HG03354 (cell line): ENCODE data around the gene PLA2G12A.
"Not testable (repeated sequence)": the region's sequence is repeated elsewhere in the genome, so short reads cannot be mapped to it uniquely, and the experiment has no call there.

Experiments used
- ATAC-seq: cut with Tn5 transposase; IDR thresholded peaks from one replicate; pipeline ENCODE4 v1.9.1; 2021; ENCODE audit warnings: mild to moderate bottlenecking; ENCODE audit not compliant: unreplicated experiment, poor library complexity, severe bottlenecking

Gene PLA2G12A

DNA sequence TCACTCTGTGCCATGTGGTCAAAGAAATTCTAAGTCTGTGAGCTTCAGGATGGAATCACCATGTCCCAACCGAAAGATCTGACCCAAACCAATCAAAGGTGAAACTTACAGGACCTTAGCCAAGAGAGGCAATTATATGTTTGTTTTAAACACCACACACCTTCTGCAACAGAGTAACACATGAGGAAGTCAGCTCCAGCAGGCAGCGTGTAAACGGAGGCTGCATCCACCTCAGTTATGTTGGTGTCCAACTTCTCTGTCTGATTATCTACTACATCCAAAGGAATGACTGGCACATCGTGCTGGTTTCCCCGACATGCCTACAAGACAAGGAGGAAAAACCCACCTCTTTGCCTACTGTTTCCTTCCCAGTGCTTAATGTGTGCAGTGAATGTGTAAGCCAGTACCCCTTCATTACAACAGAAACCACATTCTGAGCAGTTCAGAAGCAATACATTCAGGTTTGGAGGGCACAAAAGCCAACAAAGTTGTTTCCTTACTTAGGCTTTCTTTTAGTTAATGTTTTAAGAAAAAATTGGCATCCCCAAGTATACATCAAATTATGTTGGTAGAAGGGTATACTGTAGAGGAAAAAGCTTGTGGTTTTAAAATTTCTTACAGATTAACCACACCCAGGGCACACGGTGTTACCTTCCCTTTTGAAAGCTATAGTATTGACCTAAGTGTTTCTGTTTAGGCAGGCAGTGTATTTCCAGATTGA is 39.0 kb downstream of the PLA2G12A start:
- ATAC-seq = peak; percentile 93

DNA sequence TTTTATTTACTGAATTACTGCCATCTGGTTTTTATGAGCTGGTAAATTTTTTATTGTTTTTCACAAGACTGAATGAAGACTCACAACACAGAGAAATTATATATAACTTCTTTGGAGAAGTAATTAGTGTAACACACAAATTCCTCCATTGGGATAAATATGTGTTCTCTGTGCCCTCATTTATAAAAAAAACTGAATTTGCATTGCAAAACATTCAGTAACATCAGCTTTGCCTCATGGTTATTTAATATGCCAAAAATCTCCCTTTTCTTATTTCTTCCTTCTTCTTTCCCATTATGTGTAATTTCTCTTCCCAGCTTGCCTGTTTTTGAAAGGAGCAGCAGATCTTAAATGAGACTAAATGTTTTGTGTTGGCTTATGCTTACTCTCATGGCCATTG is 45.1 kb downstream of the PLA2G12A start:
- no peak for ATAC-seq

DNA sequence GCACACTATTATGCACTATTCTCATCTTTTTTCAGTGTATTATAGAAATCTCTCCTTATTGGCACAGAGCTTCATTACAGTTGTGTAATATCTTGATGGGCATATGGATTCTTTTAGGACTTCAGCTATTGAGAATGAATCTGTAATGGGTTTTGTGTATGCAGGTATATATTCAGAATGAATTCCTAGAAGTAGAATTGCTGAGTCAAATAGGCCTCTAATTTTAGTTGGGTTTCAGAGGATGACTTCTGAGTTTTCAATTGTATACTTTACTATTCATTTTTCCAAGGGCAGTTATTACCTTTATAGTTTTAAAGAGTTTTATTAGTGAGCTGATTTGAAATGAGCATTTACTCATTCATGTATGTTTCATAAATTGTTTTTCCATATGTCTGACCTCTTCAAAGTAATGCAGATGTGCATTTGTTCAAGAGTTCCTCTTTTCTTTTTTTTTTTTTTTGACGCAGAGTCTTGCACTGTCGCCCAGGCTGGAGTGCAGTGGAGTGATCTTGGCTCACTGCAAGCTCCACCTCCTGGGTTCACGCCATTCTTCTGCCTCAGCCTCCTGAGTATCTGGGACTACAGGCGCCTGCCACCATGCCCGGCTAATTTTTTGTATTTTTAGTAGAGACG is 46.1 kb downstream of the PLA2G12A start:
- ATAC-seq = no peak

DNA sequence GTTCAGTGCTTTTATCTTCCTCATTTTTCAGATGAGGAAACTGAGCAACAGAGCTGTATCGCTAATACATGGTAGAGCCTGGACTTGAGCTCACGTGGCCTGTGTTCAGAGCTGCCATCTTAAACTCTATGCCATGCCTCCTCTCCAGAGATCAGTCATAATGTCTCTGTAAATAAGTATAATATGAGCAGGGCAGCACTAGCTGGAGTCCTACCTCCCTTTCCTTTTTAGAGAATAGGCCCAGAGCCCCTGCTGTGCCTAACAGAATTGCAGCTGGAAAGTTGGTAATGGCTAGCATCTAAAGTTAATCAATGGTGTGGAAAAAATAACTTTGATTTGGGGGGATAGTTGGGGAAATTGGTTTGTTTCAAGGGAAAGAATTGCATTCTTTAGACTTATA is 47.0 kb downstream of the PLA2G12A start:
- ATAC-seq = no peak

DNA sequence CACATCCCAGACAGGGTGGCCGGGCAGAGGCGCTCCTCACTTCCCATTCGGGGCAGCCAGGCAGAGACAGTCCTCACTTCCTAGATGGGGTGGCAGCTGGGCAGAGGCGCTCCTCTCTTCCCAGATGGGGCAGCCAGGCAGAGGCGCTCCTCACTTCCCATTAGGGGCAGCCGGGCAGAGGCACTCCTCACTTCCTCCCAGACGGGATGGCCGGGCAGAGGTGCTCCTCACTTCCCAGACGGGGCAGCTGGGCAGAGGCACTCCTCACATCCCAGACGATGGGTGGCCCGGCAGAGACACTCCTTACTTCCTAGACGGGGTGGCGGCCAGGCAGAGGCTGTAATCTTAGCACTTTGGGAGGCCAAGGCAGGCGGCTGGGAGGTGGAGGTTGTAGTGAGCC is 50.9 kb downstream of the PLA2G12A start:
- not testable (repeated sequence) for ATAC-seq

DNA sequence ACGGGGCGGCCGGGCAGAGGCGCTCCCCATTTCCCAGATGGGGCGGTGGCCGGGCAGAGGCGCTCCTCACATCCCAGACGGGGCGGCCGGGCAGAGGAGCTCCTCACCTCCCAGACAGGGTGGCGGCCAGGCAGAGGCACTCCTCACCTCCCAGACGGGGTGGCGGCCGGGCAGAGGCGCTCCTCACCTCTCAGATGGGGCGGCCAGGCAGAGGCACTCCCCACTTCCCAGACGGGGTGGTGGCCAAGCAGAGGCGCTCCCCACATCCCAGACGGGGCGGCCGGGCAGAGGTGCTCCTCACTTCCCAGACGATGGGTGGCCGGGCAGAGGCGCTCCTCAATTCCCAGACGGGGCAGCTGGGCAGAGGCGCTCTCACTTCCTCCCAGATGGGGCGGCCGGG is 51.4 kb downstream of the PLA2G12A start:
- ATAC-seq = not testable (repeated sequence)

DNA sequence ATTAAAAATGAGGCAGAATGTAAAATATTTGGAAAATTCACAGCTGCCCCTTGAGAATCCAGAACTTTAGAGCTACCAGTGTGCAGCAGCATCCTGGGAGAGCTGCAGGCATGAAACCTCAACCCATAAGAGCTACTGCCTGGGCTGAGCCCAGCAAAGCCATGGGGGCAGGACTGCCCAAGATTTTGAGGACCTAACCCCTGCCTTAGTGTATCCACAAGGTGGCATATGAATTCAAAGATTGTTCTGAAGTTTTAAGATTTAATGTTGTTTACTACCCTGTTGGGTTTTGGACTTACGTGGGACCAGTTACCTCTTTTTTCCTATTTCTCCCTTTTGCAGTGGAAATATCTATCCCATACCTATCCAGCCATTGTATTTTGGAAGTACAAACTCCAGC is 53.0 kb downstream of the PLA2G12A start:
- ATAC-seq = no peak

DNA sequence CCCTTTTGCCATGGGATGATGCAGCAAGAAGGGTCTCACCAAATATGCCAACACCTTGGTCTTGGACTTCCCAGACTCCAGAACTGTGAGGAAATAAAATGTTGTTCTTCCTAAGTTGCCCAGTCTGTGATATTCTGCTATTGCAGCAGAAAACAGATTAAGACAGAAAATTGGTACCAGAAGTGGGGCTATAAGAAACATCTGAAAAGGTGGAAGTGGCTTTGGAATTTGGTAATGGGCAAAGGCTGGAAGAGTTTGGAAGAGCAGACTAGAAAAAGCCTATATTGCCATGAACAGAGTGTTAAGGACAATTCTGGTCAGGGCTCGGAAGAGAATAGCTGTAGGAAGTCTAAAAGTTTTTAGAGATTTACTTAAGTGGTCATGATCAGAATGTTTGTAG is 54.0 kb downstream of the PLA2G12A start:
- no peak for ATAC-seq

DNA sequence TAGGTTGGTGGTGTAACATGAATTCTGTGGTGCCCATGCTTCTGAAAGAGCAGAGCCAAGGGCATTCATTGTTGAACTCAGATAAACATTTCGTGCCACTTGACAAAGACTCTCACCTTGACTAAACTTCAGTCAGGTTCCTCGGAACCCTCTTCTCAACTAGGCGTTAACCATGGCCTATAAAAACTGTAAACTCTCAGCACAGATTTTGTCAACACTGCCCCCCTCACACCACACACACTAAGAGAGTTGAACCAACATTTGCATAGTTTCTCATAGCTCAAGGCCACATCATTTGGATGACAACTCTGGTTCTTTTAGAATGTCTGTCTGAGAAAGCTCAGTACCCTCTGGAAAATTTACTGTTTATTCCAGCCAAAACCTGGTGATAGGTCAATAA is 54.7 kb downstream of the PLA2G12A start:
- no peak for ATAC-seq

DNA sequence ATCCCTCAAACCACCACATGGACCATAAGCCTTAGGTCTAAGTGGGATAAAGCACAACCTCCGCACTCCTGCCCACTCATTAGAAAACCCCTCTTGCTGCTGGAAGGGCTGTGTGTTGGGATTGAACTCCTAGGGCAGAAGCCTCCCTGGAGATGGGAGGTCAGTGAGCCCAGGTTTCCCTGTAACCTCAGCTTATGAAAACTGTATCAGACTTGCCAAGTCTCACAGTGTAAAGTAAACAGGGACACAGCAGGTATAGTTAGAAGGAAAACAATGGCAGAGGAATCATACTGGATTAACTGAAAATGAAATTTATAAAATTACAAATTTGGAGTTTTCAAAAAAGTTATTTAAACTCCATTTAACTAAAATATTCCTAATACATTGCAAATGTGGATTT is 56.6 kb downstream of the PLA2G12A start:
- no peak for ATAC-seq

DNA sequence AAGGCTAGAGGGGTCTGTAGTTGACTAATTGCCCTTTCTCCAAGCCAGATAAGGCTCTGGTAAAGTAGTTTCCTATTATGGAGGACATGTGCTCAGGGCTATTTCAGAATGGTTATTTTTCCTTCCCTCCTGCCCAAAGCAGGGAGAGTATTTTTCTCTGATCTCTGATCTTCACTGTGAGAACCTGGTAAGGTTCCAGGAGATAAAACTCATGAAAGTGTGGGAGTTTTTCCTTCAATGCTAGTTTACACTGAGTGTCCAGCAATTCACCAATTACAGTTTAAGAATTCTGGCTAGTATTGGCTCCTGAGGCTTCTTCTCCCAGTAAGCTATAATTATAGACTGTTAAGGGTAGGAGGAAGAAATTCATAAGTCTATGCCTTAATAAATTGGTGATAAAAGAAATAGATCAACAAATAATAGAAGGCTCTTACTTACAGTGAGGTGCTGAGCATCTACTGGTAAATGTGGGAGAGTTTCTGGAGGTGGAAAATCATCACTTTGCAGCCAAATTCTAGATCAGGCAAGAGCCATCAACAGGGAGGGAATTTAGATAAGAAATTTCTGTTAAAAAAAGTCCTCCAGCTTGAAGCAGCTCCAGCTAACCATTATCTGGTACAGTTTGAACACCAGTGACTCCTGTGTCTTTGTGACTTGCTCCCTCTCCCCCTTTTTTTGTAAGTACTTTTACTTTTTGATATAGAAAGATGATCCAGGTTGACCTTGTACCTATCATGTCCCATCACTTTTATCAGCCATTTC is 57.5 kb downstream of the PLA2G12A start:
- no peak for ATAC-seq

DNA sequence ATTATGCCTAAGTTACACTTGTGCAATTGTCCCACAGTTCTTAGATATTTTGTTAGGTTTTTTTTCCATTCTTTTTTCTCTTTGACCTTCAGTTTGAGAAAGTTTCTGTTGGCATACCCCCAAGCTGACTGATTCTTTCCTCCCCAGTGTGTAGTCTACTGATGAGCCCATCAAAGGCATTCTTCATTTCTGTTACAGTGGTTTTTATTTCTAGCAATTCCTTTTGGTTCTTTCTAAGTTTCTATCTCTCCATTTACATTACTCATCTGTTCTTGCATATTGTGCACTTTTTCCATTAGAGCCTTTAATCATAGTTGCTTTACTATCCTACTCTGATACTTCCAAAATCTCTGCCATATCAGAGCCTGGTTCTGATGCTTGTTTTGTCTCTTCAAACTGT is 58.5 kb downstream of the PLA2G12A start:
- ATAC-seq = no peak

DNA sequence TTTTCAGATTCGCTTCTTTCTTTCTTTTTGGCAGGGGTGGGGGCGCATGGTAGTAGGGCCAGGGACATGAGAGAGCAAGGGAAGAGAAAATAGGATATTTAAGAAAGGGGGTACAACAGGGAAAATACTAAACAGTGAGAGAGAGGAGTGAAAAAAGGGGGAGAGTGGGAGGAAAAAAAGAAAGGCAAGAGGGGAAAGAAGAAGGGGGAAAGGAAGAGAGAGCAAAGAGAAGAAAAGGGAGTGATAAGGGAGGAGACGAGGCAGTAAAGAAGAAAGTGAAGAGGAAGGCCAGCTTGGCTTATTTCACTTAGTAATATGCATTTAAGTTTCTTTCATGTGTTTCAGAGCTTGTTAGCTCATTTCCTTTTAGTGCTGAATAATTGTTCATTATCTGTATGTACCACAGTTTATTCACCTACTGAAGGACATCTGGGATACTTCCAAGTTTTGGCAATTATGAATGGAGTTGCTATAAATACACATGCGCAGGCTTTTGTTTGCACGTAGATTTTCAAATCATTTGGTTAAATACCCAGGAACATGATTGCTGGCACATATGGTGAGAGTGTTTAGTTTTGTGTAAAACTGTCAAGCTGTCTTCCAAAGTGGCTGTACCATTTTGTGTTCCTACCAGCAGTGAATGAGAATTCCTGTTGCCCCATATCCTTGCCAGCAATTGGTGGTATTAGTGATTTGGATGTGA is 63.9 kb downstream of the PLA2G12A start:
- no peak for ATAC-seq

DNA sequence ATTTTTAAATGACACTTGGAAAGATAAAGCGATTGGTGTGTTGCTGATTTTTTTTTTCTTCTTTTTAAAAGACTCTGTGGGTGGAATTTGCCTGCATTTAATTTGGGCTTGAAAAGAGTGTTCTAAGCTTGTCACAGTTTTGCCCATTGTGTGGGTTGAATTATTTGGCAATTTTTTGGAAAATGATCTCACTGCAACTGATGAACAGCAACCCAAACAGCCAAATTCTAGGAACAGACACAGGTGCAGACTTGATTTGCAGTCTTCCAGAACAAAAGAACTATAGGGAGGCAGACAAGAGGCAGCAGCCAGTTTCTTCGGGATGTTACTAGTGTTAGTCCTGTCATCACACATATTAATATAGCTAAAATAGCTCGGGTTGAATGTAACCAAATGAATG is 67.1 kb downstream of the PLA2G12A start:
- ATAC-seq = no peak

DNA sequence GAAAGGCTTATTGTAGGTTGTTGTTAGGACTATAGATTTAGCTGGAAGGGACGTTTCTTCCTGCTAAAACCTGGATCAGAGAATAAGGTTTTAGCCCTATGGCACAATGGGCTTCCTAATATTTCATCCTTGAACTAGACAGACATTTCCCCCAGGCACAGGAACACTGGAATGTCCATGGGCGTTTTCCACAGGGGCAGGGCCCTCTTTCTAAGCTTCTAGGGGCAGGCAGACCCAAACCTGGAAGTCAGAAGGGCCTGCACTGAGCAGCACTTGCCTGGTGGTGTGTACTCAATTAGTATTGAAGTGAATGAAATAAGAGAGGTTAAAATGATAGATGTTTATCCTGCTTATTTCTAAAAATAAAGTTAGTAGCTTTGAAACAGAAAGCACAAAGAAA is 67.8 kb downstream of the PLA2G12A start:
- ATAC-seq = no peak
